Liver (tissue), 3 donors: ENCODE results near the gene TLR9.

ENCODE experiments used
- GABPA ChIP-seq, 2 donors: IDR thresholded peaks in 1 of 2; conservative IDR thresholded peaks in 1 of 2; 2 replicates each; pipeline ENCODE4 v1.6.1; 2016; ENCODE audit warnings: antibody characterized with exemption in 2 of 2, mild to moderate bottlenecking in 1 of 2, moderate library complexity in 1 of 2
- JUND ChIP-seq, 2 donors: IDR thresholded peaks; 2 replicates each; pipeline ENCODE4 v1.6.1; 2016; ENCODE audit warnings: antibody characterized with exemption in 2 of 2
- MAX ChIP-seq: IDR thresholded peaks from 2 replicates; pipeline ENCODE4 v1.6.1; 2016; ENCODE audit warnings: antibody characterized with exemption
- TAF1 ChIP-seq: conservative IDR thresholded peaks from 2 replicates; pipeline ENCODE4 v1.6.1; 2016; ENCODE audit warnings: antibody characterized with exemption, mild to moderate bottlenecking
- TF ChIP-seq, protein P1 (sequence below): fragments of 150-350 bp; IDR thresholded peaks from 2 replicates; pipeline ENCODE4 v1.5.1; 2017; ENCODE audit warnings: improper control_type of control experiment, low read depth, low read length; ENCODE audit not compliant: missing input control
- donor health status: healthy.
- donor health status: healthy.

DNA sequence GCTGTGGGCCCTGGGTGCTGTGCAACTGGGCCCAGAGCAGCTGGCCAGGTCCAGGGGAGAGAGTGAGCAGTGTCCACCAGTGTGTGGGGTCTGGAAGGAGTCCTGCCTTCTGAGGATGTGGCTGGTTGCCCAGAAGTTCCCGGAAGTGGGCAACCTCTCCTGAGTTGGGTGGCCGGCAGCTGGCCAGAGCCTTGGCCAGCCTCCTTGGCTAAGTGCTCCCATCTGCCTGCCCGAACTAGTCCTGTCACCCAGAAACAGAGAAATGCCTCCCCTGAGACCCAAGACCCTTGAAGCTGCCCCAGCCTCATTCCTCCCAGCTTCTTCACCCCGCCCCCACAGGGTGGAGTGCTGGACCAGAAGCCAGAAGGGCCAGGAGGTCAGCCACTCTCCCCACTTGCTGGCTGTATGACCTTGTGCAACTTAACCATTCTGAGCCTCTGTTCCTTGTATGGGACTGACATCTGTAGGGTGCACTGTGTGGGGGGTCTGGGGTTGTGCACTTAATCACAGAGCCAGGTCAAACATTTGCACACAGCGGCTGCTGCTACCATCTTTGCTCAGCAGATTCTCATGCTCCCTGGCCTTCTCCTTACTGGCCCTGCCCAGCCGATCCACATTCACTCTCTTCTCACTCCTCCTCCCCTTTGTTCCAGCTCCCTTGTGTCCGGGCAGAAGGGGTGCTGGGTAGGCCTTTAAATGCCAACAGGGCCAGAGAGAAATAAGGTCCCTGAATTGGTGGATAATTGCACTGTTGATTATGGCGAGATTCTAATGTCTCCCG, 35.0 kb downstream of the TLR9 start:
- TF ChIP-seq, protein P1, sequence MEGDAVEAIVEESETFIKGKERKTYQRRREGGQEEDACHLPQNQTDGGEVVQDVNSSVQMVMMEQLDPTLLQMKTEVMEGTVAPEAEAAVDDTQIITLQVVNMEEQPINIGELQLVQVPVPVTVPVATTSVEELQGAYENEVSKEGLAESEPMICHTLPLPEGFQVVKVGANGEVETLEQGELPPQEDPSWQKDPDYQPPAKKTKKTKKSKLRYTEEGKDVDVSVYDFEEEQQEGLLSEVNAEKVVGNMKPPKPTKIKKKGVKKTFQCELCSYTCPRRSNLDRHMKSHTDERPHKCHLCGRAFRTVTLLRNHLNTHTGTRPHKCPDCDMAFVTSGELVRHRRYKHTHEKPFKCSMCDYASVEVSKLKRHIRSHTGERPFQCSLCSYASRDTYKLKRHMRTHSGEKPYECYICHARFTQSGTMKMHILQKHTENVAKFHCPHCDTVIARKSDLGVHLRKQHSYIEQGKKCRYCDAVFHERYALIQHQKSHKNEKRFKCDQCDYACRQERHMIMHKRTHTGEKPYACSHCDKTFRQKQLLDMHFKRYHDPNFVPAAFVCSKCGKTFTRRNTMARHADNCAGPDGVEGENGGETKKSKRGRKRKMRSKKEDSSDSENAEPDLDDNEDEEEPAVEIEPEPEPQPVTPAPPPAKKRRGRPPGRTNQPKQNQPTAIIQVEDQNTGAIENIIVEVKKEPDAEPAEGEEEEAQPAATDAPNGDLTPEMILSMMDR: no peak
- TF ChIP-seq GABPA (IDR thresholded peaks at IDR 0.05 in 1 of 2, conservative IDR thresholded peaks at IDR 0.05 in 1 of 2): no peak
- TF ChIP-seq TAF1: no peak
- TF ChIP-seq JUND (IDR thresholded peaks at IDR 0.05): no peak
- no peak for TF ChIP-seq MAX
